Suprapubic skin (tissue), 4 donors: ENCODE data around the gene EEF2K.

Experiments used
- POLR2A ChIP-seq, 2 donors: fragments of 450-650 bp; IDR thresholded peaks; one replicate each; pipeline ENCODE4 v1.6.1; 2017; ENCODE audit warnings: antibody characterized with exemption in 2 of 2, mild to moderate bottlenecking in 2 of 2, moderate library complexity in 2 of 2
- POLR2AphosphoS5 ChIP-seq, 3 donors: sonication (generic); formaldehyde crosslinking; IDR thresholded peaks; one replicate each; pipeline ENCODE4 v1.6.1; 2017; ENCODE audit warnings: antibody characterized with exemption in 3 of 3

DNA sequence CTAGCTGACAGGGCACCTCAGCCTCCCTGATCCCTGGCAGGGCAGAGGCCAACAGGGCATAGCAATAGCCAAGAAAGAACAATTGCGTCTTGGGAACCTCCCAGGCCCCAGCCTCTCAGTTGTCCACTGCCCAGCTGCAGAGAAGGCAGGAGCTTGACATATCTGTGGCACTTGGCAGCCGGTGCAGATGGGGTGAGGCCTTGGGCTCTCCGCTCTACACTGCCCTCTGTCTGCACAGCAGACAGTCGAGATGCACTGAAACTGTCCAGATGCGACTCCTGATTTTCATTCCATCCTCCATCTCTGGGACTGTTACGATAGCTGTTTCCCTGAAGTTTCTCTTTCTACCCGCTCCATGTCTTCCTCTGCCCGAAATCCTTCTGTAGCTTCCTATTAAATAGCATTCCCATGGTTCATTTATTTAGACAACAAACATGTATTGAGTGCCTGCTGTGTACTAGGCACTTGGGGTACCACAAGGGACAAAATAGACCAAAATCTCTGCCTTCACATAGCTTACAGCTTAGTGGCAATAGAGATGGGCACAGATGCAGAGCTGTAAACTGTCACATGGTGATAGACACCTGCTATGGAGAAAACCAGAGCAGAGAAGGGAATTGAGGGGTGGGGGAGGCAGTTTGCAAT, 94.5 kb downstream of the EEF2K start:
- TF ChIP-seq POLR2A (IDR thresholded peaks at IDR 0.05) (no peak), POLR2AphosphoS5 (IDR thresholded peaks at IDR 0.05) (no peak)
